ENCODE data around the gene HSBP1L1. TPM values are rescaled to one million over a fixed set of nuclear protein-coding genes. Genes with fewer than 3 reads are reported as not detected.
A peak's percentile ranks its signal among the peaks of the same experiment; 100 is the strongest.

HSBP1L1 gene
- total RNA-seq, 1 experiment from 2014 or later: not detected

DNA sequence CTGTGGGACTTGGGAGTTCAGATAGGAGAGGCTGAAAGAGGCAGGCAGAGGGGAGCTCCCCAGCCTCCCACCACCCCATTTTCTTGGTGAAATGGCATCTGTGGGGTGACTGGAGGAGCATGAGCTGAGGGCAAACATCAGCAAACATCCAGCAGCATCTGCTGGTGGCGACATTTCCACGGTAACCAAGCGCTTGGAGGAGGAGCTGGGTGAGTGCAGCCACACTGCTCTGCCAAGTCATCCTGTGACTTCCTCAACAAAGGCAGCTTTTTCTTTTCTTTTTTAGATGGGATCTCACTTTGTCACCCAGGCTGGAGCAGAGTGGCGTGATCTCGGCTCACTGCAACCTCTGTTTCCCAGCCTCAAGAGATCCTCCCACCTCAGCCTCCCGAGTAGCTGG lies 18.3 kb downstream of the HSBP1L1 start:
- Histone ChIP-seq H3K9me3 (ENCODE audit: control insufficient read depth, low read depth, low read length) (no peaks in the 10 kb centered on the region), H2AK5ac (ENCODE audit: insufficient read length, low read length) (no peak overlapping the region), H3K27me3 (ENCODE audit: insufficient read depth, low read length) (no peaks in the 10 kb centered on the region), H3K4me1 (ENCODE audit: insufficient read depth, low read length) (no peaks in the 10 kb centered on the region), H3K56ac (ENCODE audit: insufficient read length, low read depth, low read length) (no peak overlapping the region), H3K79me1 (ENCODE audit: insufficient read depth, low read depth, low read length, poor library complexity, severe bottlenecking) (peaks cover 17% of the 10 kb centered on the region), H4K8ac (replicated peaks; ENCODE audit: insufficient read length, low read depth, low read length) (no peak overlapping the region), H2BK20ac (ENCODE audit: low read depth, low read length, poor library complexity, severe bottlenecking) (no peak overlapping the region), H2BK15ac (ENCODE audit: low read depth, low read length) (no peak overlapping the region), H4K20me1 (ENCODE audit: control insufficient read depth, insufficient read depth, insufficient read length) (no peaks in the 10 kb centered on the region), H3K23ac (ENCODE audit: insufficient read length, low read depth, low read length) (no peak overlapping the region), H3K27ac (ENCODE audit: insufficient read length, low read depth, low read length) (no peak overlapping the region), H2BK12ac (ENCODE audit: insufficient read length, low read depth, low read length) (no peak overlapping the region), H3K9ac (ENCODE audit: extremely low read depth, insufficient read length, low read length) (no peak overlapping the region), H3K18ac (ENCODE audit: insufficient read length, low read depth, low read length) (no peak overlapping the region), H2AFZ (ENCODE audit: low read length) (no peak overlapping the region), H3K79me2 (ENCODE audit: insufficient read depth, low read length) (peaks cover 80% of the 10 kb centered on the region), H4K5ac (ENCODE audit: insufficient read length, low read depth, low read length) (no peak overlapping the region), H3K23me2 (ENCODE audit: insufficient read length, low read depth, low read length, poor library complexity, severe bottlenecking) (peaks cover 5% of the 10 kb centered on the region), H4K91ac (ENCODE audit: insufficient read length, low read depth, low read length) (no peak overlapping the region), H2BK5ac (ENCODE audit: insufficient read length, low read length) (no peak overlapping the region), H3K4ac (ENCODE audit: low read depth, low read length) (no peak overlapping the region), H2BK120ac (ENCODE audit: low read depth, low read length, poor library complexity, severe bottlenecking) (no peak overlapping the region), H3K4me2 (ENCODE audit: insufficient read depth, insufficient read length, low read length) (no peak overlapping the region), H3K14ac (ENCODE audit: insufficient read depth, low read length) (no peak overlapping the region), H3T11ph (ENCODE audit: low read length) (no peak overlapping the region)
- no CpG with 5 or more reads among the region's 6 CpGs for WGBS (ENCODE audit: extremely low coverage, insufficient read length, low lambda C conversion rate)
- TF ChIP-seq CTCF (conservative IDR thresholded peaks at IDR 0.05): no peak
- H3K27me3 Mint-ChIP-seq (ENCODE audit: low read depth): no peaks in the 10 kb centered on the region
- no peak overlapping the region for H3K4me3 Mint-ChIP-seq
- no peak for DNase-seq
- no peaks in the 10 kb centered on the region for H3K9me3 Mint-ChIP-seq
- H3K27ac Mint-ChIP-seq: peak overlapping the region; percentile 3 to 14 (median 5); a peak in 2 of 7 replicates
- H3K36me3 Mint-ChIP-seq (ENCODE audit: insufficient read depth in 1 of 3, low read depth in 3 of 3): peaks cover 33 to 52% (median 47%) of the 10 kb centered on the region in 3 experiments
- peaks cover 9 to 12% of the 10 kb centered on the region in 2 experiments for H3K4me1 Mint-ChIP-seq
